Ovary (tissue), 9 donors: ENCODE results near the gene CD28. TPM values are rescaled to one million over a fixed set of nuclear protein-coding genes. Genes with fewer than 3 reads are reported as not detected.

Source experiments
- DNase-seq, 5 donors: peaks; one replicate each; pipeline ENCODE4 v3.0.0-alpha.2; 2019 to 2020
- H3K27ac ChIP-seq, 2 donors: fragments of 200-600 bp; one replicate each; pipeline versions ENCODE4 v1.5.1 to v1.8.0; 2019 to 2022
- H3K27me3 ChIP-seq: fragments of 200-600 bp; one replicate; pipeline ENCODE4 v1.8.0; 2022
- H3K36me3 ChIP-seq: fragments of 200-600 bp; sonication (generic); one replicate; pipeline ENCODE4 v1.5.1; 2019
- H3K4me1 ChIP-seq: one replicate; pipeline ENCODE4 v1.8.1; 2013; ENCODE audit warnings: mild to moderate bottlenecking, moderate library complexity; ENCODE audit not compliant: insufficient read depth
- H3K4me3 ChIP-seq: fragments of 200-600 bp; sonication (generic); one replicate; pipeline ENCODE4 v1.5.1; 2017
- H3K9me3 ChIP-seq, 2 donors: fragments of 200-600 bp in 1 of 2; sonication (generic) in 1 of 2; one replicate each; pipeline versions ENCODE4 v1.5.1 to v1.8.1; 2013 to 2019; ENCODE audit warnings: mild to moderate bottlenecking in 1 of 2, moderate library complexity in 1 of 2
- EP300 ChIP-seq: sonication (generic); formaldehyde crosslinking; IDR thresholded peaks from one replicate; pipeline ENCODE4 v1.6.1; 2017; ENCODE audit warnings: antibody characterized with exemption
- POLR2A ChIP-seq: fragments of 450-650 bp; IDR thresholded peaks from one replicate; pipeline ENCODE4 v1.6.1; 2017; ENCODE audit warnings: antibody characterized with exemption, mild to moderate bottlenecking, moderate library complexity
- WGBS, 3 donors: extraction: QIAGEN DNeasy Blood & Tissue Kit in 1 of 3; methylation state at CpG; one replicate each; pipeline versions ENCODE4 v1.1.5 to v1.1.7; 2013 to 2017; 5-methylcytosine and 5-hydroxymethylcytosine counted together
- intact Hi-C, 4 donors: fragments of 100-400 bp; cut with DNase I; formaldehyde crosslinking; loops; one replicate each; pipeline versions ENCODE4 v1.11.0 to v1.15.1; 2022 to 2023
- polyA plus RNA-seq, 2 donors: library from polyadenylated mRNA; stranded (reverse); fragments of 200-250 nt in 1 of 2; fragments of 350-450 nt in 1 of 2; fragmentation: Illumina TruSeq in 1 of 2; extraction: RNeasy Lipid Tissue Mini Kit (QIAGEN cat#74804) in 1 of 2; gene quantifications; one replicate each; pipeline ENCODE4 v1.2.3, GENCODE V29; 2013 to 2014
- total RNA-seq, 7 donors: library from RNA; depleted of rRNA in 2 of 7; stranded (reverse); fragments of >200 nt in 2 of 7; fragmentation: NEBNext Ultra II Directional in 3 of 7; extraction: Animal tissue kit (Norgen Biotek cat#: 25700) in 3 of 7; gene quantifications; one replicate each; pipeline versions ENCODE4 v1.1.0 to v1.2.4, GENCODE V29; 2016 to 2023
- TF ChIP-seq, protein P1 (sequence below), 3 donors: fragments of 450-650 bp in 2 of 3; fragments of 200-600 bp in 1 of 3; IDR thresholded peaks; one replicate each; pipeline versions ENCODE4 v1.5.1 to v1.8.0; 2016 to 2022; ENCODE audit warnings: antibody characterized with exemption in 3 of 3, mild to moderate bottlenecking in 1 of 3
- donor health status: DM: no; HTN: no; CAD: no; lungs with moderate emphysema.
- donor health status: DM: no; HTN: no; CAD: no.
- donor health status: Bipolar disorder and iron deficiency.
- donor health status: DM: yes; HTN: yes; CAD: no.
- donor health status: DM: no; HTN: no; CAD: no.
- donor health status: DM: yes; HTN: yes; CAD: no.

Gene CD28
- total and polyA plus RNA-seq, 9 donors, result 0.18 to 4.3 (median 1.2) TPM

DNA sequence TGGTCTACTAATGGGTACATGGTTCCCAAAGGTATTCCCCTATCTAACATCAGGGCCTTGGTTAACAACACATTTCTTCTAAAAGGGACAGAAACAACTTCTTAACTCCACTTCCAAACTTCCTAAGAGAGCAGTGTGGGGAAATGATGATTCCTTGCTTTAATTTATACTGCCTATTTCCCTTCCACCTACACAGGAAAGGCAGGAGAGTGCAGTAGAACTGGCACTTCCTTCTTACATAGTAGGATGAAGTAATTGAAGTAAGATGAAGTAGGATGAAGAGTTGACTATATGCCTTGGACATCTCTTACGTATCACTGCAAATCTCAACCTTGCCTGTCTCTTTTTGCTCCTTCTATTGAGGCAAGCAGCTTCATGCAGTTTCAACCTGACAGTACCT, 54.7 kb downstream of the CD28 start:
- H3K36me3 ChIP-seq, result no peaks in the 10 kb centered on the region
- TF ChIP-seq, protein P1, sequence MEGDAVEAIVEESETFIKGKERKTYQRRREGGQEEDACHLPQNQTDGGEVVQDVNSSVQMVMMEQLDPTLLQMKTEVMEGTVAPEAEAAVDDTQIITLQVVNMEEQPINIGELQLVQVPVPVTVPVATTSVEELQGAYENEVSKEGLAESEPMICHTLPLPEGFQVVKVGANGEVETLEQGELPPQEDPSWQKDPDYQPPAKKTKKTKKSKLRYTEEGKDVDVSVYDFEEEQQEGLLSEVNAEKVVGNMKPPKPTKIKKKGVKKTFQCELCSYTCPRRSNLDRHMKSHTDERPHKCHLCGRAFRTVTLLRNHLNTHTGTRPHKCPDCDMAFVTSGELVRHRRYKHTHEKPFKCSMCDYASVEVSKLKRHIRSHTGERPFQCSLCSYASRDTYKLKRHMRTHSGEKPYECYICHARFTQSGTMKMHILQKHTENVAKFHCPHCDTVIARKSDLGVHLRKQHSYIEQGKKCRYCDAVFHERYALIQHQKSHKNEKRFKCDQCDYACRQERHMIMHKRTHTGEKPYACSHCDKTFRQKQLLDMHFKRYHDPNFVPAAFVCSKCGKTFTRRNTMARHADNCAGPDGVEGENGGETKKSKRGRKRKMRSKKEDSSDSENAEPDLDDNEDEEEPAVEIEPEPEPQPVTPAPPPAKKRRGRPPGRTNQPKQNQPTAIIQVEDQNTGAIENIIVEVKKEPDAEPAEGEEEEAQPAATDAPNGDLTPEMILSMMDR (IDR thresholded peaks at IDR 0.05), result no peak
- no peak for TF ChIP-seq EP300
- no peak for DNase-seq
- 98 to 100% (median 100%) methylated on average over 1 of the region's 1 CpG for WGBS, 3 donors
- H3K27me3 ChIP-seq, result no peaks in the 10 kb centered on the region
- H3K27ac ChIP-seq, result no peak overlapping the region
- no peaks in the 10 kb centered on the region for H3K9me3 ChIP-seq
- intact Hi-C loops, result no loop called here
- H3K4me3 ChIP-seq, result no peak overlapping the region
- H3K4me1 ChIP-seq, result no peaks in the 10 kb centered on the region

DNA sequence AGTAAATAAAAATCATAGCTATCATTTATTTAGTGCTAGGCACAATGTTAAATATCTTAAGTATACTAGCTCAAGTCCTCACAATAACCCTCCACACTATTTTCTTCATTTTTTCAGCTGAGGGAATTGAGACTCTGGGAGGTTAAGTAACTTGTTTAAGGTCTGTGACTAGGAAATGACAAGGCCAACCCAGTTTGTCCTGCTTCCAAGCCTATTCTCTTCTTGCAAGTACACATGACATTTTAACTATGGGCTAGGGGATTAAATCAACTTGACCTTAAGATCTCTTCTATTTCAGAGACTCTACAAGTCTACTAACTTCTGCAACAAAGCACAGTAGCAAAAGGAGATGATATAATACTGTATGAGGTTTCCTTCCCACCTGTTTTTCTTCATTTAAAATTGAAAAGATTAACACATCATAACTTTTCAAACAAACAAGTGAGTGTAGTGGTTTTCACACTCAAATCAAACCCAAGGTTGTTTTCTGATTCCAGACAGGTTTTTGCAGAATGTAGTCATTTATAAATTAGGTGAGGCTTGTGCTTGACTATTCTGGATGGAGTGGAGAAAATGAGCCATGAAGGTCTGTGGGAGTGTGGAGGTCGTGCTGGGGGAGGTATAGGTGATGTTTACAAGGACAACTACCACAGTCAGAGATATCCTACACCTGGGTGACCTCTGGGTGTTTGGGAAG, 57.0 kb downstream of the CD28 start:
- H3K4me1 ChIP-seq, result no peaks in the 10 kb centered on the region
- H3K36me3 ChIP-seq, result no peaks in the 10 kb centered on the region
- H3K9me3 ChIP-seq, result no peaks in the 10 kb centered on the region
- WGBS, 3 donors, result 42 to 63% (median 53%) methylated on average over 1 of the region's 1 CpG
- H3K27me3 ChIP-seq, result no peaks in the 10 kb centered on the region
- no peak for DNase-seq
- no peak overlapping the region for H3K4me3 ChIP-seq
- intact Hi-C loops, result no loop called here
- no peak overlapping the region for H3K27ac ChIP-seq
- TF ChIP-seq POLR2A (no peak), EP300 (no peak)
- TF ChIP-seq, protein P1 (IDR thresholded peaks at IDR 0.05), result no peak

DNA sequence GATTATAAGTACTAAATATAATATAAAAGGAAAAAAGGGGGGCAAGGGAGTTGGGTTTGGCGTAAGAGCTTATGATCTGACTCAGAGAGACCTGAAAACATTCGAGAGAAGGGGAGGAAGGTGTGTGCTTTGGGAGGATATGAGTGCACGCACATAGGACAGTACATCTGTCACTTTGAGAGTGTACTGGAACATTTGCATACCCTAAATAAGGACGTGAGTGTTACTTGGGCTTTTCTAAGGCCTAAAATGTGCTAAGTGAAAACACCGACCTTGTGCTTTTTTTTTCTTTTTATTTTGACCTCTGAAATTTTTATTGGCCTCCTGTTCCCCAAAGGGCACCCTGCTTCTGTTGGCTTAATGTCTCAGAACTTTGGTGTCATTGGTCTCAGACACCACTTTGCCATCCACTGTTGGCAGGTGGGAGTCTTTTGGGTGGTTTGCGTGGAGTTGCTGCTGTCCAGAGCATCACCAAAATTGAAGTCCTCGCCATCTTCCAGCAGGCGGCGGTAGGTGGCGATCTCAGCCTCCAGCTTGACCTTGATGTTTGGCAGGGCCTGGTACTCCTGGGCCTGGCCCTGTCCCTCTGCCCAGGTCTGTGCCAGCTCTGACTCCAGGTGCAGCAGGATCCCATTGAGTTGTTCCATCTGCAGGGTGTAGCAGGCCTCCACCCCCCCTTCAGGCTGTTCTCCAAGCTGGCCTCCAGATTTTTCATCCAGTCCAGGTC, 57.7 kb downstream of the CD28 start:
- 78 to 85% (median 79%) methylated on average over 10 of the region's 10 CpGs for WGBS, 3 donors
- H3K27me3 ChIP-seq, result no peaks in the 10 kb centered on the region
- H3K9me3 ChIP-seq, result no peaks in the 10 kb centered on the region

DNA sequence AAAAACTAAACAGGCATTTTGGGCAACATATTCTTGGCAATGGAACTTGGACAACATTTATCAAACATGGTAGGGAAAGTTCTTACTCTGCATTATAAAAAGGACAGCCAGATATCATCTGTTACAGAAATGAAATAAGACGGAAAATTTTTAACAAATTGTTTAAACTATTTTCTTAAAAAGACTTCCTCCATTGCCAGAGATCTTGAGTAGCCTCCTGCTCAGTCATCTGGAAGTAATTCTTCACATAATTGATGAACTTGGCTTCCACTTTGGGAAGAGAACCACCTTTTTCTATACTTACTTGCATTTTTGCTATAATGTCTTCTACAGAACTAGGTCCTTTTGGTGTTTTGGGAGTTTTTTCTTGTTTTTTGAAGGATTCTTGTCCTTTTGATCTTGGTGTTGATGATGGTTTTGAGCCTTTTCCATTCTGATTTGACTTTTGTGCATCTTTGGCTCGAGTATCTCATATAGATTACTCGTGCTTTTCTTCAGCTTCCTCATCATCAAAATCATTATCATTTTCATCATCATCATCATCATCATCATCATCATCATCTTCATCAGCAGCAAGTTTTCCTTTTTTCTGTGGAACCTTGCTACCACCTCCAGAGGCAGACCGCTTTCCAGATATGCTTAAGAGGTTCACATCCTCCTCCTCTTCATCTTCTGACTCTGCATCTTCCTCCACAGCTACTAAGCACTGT, 66.2 kb downstream of the CD28 start:
- Histone ChIP-seq H3K36me3 (no peaks in the 10 kb centered on the region), H3K9me3 (no peaks in the 10 kb centered on the region), H3K4me3 (no peak overlapping the region), H3K27me3 (no peaks in the 10 kb centered on the region), H3K27ac (no peak overlapping the region), H3K4me1 (no peaks in the 10 kb centered on the region)
- intact Hi-C loops, result no loop called here
- TF ChIP-seq, protein P1 (IDR thresholded peaks at IDR 0.05), result no peak
- no peak for TF ChIP-seq POLR2A
- no peak for TF ChIP-seq EP300
- 86 to 89% (median 88%) methylated on average over 4 of the region's 4 CpGs for WGBS, 3 donors
- DNase-seq, result no peak

More for the DNA sequence above, 57.7 kb downstream of the CD28 start:
- TF ChIP-seq EP300 (no peak), POLR2A (no peak)
- TF ChIP-seq, protein P1 (IDR thresholded peaks at IDR 0.05), result no peak
- Histone ChIP-seq H3K36me3 (no peaks in the 10 kb centered on the region), H3K4me1 (no peaks in the 10 kb centered on the region), H3K4me3 (no peak overlapping the region), H3K27ac (no peak overlapping the region)
- DNase-seq, result no peak
- intact Hi-C loops, result no loop called here
